Astrocyte (in vitro differentiated cells and primary cell): ENCODE results near the gene RPN2. TPM values are rescaled to one million over a fixed set of nuclear protein-coding genes. Genes with fewer than 3 reads are reported as not detected.

Source experiments
- DNase-seq: peaks from one replicate; pipeline ENCODE4 v3.0.0-alpha.2; 2010; ENCODE audit warnings: low read depth
- FAIRE-seq: peaks from 2 replicates; lab custom pipeline; 2011; peaks lifted over from hg19 to GRCh38; lab: Jason Lieb, UNC
- H2AFZ ChIP-seq: 2 replicates; pipeline ENCODE4 v1.6.0; 2012; ENCODE audit warnings: low read depth, low read length, inconsistent platforms
- H3K27ac ChIP-seq: 2 replicates; pipeline ENCODE4 v1.5.1; 2011; ENCODE audit warnings: low read depth, low read length, inconsistent platforms
- H3K27me3 ChIP-seq: 2 replicates; pipeline ENCODE4 v1.6.0; 2011; ENCODE audit warnings: low read length, inconsistent platforms; ENCODE audit not compliant: insufficient read depth
- H3K36me3 ChIP-seq: 2 replicates; pipeline ENCODE4 v1.5.1; 2011; ENCODE audit warnings: low read length, inconsistent platforms; ENCODE audit not compliant: insufficient read depth
- H3K4me1 ChIP-seq: 2 replicates; pipeline ENCODE4 v1.5.1; 2011; ENCODE audit warnings: low read length, inconsistent platforms; ENCODE audit not compliant: insufficient read depth
- H3K4me2 ChIP-seq: 2 replicates; pipeline ENCODE4 v1.6.0; 2012; ENCODE audit warnings: low read length, inconsistent platforms
- H3K4me3 ChIP-seq: 2 replicates; pipeline ENCODE4 v1.5.1; 2011; ENCODE audit warnings: low read depth, mild to moderate bottlenecking, low read length, inconsistent platforms; ENCODE audit not compliant: insufficient read depth
- H3K79me2 ChIP-seq: 2 replicates; pipeline ENCODE4 v1.6.0; 2012; ENCODE audit warnings: mild to moderate bottlenecking, low read length, inconsistent platforms; ENCODE audit not compliant: insufficient read depth
- H3K9ac ChIP-seq: 2 replicates; pipeline ENCODE4 v1.6.0; 2012; ENCODE audit warnings: mild to moderate bottlenecking, low read length, inconsistent platforms
- H3K9me3 ChIP-seq: 2 replicates; pipeline ENCODE4 v1.5.1; 2012; ENCODE audit warnings: low read depth, mild to moderate bottlenecking, low read length, inconsistent platforms; ENCODE audit not compliant: insufficient read depth
- H4K20me1 ChIP-seq: 2 replicates; pipeline ENCODE4 v1.6.0; 2012; ENCODE audit warnings: low read length, inconsistent platforms; ENCODE audit not compliant: insufficient read depth
- H3K27ac Mint-ChIP-seq: one replicate; pipeline ENCODE4 v1.8.0; 2021; ENCODE audit warnings: mild to moderate bottlenecking, mixed read lengths; ENCODE audit not compliant: unreplicated experiment
- H3K27me3 Mint-ChIP-seq: one replicate; pipeline ENCODE4 v1.8.0; 2021; ENCODE audit warnings: low read depth, mixed read lengths; ENCODE audit not compliant: unreplicated experiment
- H3K36me3 Mint-ChIP-seq: one replicate; pipeline ENCODE4 v1.8.0; 2021; ENCODE audit warnings: low read depth, mixed read lengths; ENCODE audit not compliant: unreplicated experiment
- H3K4me1 Mint-ChIP-seq: one replicate; pipeline ENCODE4 v1.8.0; 2021; ENCODE audit warnings: low read depth, mixed read lengths; ENCODE audit not compliant: unreplicated experiment
- H3K4me3 Mint-ChIP-seq: one replicate; pipeline ENCODE4 v1.8.0; 2021; ENCODE audit warnings: mild to moderate bottlenecking, moderate library complexity, mixed read lengths; ENCODE audit not compliant: unreplicated experiment
- H3K9me3 Mint-ChIP-seq: one replicate; pipeline ENCODE4 v1.8.0; 2021; ENCODE audit warnings: mild to moderate bottlenecking, mixed read lengths; ENCODE audit not compliant: unreplicated experiment
- CTCF ChIP-seq: IDR thresholded peaks from 2 replicates; pipeline ENCODE4 v1.5.1; 2011; ENCODE audit warnings: low read depth, mild to moderate bottlenecking, inconsistent platforms, low read length, moderate library complexity; ENCODE audit not compliant: insufficient read depth
- EZH2 ChIP-seq: IDR thresholded peaks from 2 replicates; pipeline ENCODE4 v1.6.1; 2012; ENCODE audit warnings: mild to moderate bottlenecking, low read length, inconsistent platforms; ENCODE audit not compliant: insufficient read depth
- total RNA-seq: library from RNA; stranded (reverse); gene quantifications from 2 replicates; pipeline ENCODE4 v1.2.1, GENCODE V29; 2021

Gene RPN2
- total RNA-seq, 1 donor from 2014 or later = 259 TPM

GRCh38 chr20:37236462-37236861, 57.3 kb downstream of the RPN2 start:
- no peaks in the 10 kb centered on the region for H3K4me1 ChIP-seq
- no peak for TF ChIP-seq CTCF
- no peak overlapping the region for H3K4me2 ChIP-seq
- Mint-ChIP-seq H3K36me3 (peaks cover 14% of the 10 kb centered on the region), H3K27ac (no peak overlapping the region), H3K27me3 (no peaks in the 10 kb centered on the region), H3K4me1 (no peaks in the 10 kb centered on the region), H3K9me3 (no peaks in the 10 kb centered on the region), H3K4me3 (no peak overlapping the region)
- no peak for DNase-seq
- H3K9ac ChIP-seq = no peak overlapping the region
- no peaks in the 10 kb centered on the region for H3K9me3 ChIP-seq
- no peak overlapping the region for H3K27ac ChIP-seq
- no peak overlapping the region for H3K4me3 ChIP-seq
- H2AFZ ChIP-seq = no peak overlapping the region
- FAIRE-seq = no peak
- no peaks in the 10 kb centered on the region for H3K79me2 ChIP-seq
- H3K36me3 ChIP-seq = peaks cover 71% of the 10 kb centered on the region
- H4K20me1 ChIP-seq = peaks cover 46% of the 10 kb centered on the region
- no peaks in the 10 kb centered on the region for H3K27me3 ChIP-seq

- FAIRE-seq (no peak), DNase-seq (no peak)
- Histone ChIP-seq H3K36me3 (peaks cover 71% of the 10 kb centered on the region), H3K79me2 (no peaks in the 10 kb centered on the region), H3K27ac (no peak overlapping the region), H3K9me3 (no peaks in the 10 kb centered on the region), H3K9ac (no peak overlapping the region), H3K4me2 (no peak overlapping the region), H3K27me3 (no peaks in the 10 kb centered on the region), H4K20me1 (peaks cover 40% of the 10 kb centered on the region), H3K4me3 (no peak overlapping the region), H3K4me1 (no peaks in the 10 kb centered on the region), H2AFZ (no peak overlapping the region)
- Mint-ChIP-seq H3K9me3 (no peaks in the 10 kb centered on the region), H3K4me3 (no peak overlapping the region), H3K36me3 (peaks cover 8% of the 10 kb centered on the region), H3K4me1 (no peaks in the 10 kb centered on the region), H3K27ac (no peak overlapping the region), H3K27me3 (no peaks in the 10 kb centered on the region)
- TF ChIP-seq EZH2 (no peak), CTCF (no peak)
These were observed 58.5 kb downstream of the RPN2 start for GRCh38 chr20:37237656-37238055.

- DNase-seq = no peak
- H3K9me3 Mint-ChIP-seq = no peaks in the 10 kb centered on the region
- H3K27me3 Mint-ChIP-seq = no peaks in the 10 kb centered on the region
- Histone ChIP-seq H3K9ac (no peak overlapping the region), H4K20me1 (peaks cover 38% of the 10 kb centered on the region), H3K4me2 (no peak overlapping the region), H3K4me3 (no peak overlapping the region), H3K4me1 (no peaks in the 10 kb centered on the region), H3K79me2 (no peaks in the 10 kb centered on the region), H3K9me3 (no peaks in the 10 kb centered on the region), H3K27ac (no peak overlapping the region), H2AFZ (no peak overlapping the region), H3K27me3 (no peaks in the 10 kb centered on the region), H3K36me3 (peaks cover 72% of the 10 kb centered on the region)
- no peak for TF ChIP-seq EZH2
- peaks cover 10% of the 10 kb centered on the region for H3K36me3 Mint-ChIP-seq
- H3K4me1 Mint-ChIP-seq = no peaks in the 10 kb centered on the region
- no peak for FAIRE-seq
- H3K27ac Mint-ChIP-seq = no peak overlapping the region
- H3K4me3 Mint-ChIP-seq = no peak overlapping the region
These were observed 59.3 kb downstream of the RPN2 start for GRCh38 chr20:37238426-37238825.
